Measurements from ENCODE around the gene CTDSP2.

Gene CTDSP2

DNA sequence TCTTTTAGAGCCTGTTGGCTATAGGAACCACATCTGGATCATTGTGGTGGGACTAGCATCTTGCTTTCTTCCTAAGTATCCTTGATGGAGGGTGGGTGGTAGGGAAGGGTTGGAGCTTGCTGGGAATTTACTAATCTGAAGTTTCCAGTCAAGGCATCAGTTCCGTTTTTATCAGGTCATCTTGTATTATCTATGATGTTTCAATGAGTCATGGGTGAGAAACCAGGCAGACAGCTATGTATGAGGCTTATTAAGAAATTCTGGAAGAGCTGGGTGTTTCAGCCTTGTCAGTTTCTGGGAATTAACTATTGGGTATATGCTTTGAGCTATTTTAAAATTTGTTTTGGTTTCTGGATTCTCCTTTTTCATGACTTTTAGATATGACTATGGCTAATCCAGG, 52.6 kb downstream of the CTDSP2 start:
- DNase-seq (ENCODE audit: low read depth) = peak; percentile 89
- TF ChIP-seq, protein P1, sequence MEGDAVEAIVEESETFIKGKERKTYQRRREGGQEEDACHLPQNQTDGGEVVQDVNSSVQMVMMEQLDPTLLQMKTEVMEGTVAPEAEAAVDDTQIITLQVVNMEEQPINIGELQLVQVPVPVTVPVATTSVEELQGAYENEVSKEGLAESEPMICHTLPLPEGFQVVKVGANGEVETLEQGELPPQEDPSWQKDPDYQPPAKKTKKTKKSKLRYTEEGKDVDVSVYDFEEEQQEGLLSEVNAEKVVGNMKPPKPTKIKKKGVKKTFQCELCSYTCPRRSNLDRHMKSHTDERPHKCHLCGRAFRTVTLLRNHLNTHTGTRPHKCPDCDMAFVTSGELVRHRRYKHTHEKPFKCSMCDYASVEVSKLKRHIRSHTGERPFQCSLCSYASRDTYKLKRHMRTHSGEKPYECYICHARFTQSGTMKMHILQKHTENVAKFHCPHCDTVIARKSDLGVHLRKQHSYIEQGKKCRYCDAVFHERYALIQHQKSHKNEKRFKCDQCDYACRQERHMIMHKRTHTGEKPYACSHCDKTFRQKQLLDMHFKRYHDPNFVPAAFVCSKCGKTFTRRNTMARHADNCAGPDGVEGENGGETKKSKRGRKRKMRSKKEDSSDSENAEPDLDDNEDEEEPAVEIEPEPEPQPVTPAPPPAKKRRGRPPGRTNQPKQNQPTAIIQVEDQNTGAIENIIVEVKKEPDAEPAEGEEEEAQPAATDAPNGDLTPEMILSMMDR (conservative IDR thresholded peaks at IDR 0.05; ENCODE audit: control insufficient read depth, insufficient read depth, low read depth, low read length) = no peak
- no peak overlapping the region for H3K4me3 ChIP-seq (ENCODE audit: control insufficient read depth, low read depth, low read length)

DNA sequence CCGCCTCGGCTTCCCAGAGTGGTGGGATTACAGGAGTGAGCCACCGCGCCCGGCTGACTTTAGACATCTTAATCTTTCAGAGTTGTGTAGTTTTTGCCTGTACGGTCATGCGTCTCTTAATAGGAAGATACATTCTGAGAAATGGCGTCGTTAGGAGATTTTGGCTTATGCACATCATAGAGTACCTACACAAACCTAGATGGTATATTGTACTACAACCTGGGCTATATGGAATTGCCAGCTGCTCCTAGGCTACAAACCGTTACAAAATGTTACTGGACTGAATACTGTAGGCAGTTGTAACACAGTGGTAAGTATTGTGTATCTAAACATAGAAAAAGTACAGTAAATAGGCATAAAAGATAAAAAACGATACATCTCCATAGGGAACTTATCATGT, 62.7 kb downstream of the CTDSP2 start:
- no peak overlapping the region for H3K4me3 ChIP-seq (ENCODE audit: control insufficient read depth, low read depth, low read length)
- DNase-seq (ENCODE audit: low read depth) = no peak
- TF ChIP-seq, protein P1 (conservative IDR thresholded peaks at IDR 0.05; ENCODE audit: control insufficient read depth, insufficient read depth, low read depth, low read length) = no peak

DNA sequence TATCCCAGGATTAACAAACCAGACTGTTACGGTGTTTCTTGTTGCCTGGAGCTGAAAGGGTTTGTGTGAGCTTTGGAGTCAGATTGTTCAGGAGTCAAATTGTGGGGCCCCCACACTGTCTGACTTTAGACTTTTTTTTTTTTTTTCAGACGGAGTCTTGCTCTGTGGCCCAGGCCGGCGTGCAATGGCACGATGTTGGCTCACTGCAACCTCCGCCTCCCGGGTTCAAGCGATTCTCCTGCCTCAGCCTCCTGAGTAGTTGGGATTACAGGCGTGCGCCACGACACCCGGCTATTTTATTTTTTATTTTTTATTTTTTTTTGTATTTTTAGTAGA, 63.1 kb downstream of the CTDSP2 start:
- H3K4me3 ChIP-seq (ENCODE audit: control insufficient read depth, low read depth, low read length) = peak overlapping the region; percentile 100
- no peak for DNase-seq (ENCODE audit: low read depth)
- TF ChIP-seq, protein P1 (conservative IDR thresholded peaks at IDR 0.05; ENCODE audit: control insufficient read depth, insufficient read depth, low read depth, low read length) = no peak

DNA sequence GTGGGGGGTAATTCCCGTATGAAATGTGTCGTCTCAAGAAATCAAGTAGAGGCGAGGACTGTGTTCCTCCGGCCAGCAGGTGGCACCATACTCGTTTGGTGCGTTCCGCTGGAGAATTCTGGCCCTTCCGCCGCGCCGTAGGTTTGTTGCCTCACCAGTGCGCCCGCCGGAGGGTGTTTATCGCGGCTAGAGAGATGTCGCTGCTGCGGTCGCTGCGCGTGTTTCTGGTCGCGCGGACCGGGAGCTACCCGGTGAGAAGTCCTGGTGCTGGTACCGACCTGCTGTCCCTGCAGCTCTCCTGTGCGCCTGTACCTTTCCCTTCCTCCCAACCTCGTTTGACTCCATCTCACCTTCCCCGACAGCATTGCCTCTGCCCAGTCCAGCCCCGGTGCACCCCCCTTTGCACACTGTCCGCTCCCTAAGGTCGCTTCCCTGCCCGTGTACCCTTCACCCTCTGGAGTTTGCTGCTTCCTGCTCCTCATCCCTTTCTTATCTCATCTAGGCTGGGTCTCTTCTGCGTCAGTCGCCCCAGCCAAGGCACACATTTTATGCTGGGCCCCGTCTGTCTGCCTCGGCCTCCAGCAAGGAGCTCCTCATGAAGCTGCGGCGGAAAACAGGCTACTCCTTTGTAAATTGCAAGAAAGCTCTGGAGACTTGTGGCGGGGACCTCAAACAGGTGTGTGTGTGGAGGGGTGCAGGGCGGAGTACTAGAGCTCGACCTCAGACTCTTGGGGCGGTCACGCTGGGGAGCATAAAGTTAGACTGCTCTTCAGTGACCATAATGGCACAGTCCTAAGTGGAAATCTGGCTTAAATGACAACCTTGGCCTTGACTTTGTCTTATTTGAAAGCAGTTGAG, 63.7 kb downstream of the CTDSP2 start, which contains the start of gene TSFM:
TSFM (plus strand) TSS at position 180 of the 858 bp plus-strand sequence; CDS start at position 195, 15 bp downstream.
- DNase-seq (ENCODE audit: low read depth) = peak; percentile 93
- peak within 1 kb of the TSS; percentile 100 for H3K4me3 ChIP-seq (ENCODE audit: control insufficient read depth, low read depth, low read length)
- TF ChIP-seq, protein P1 (conservative IDR thresholded peaks at IDR 0.05; ENCODE audit: control insufficient read depth, insufficient read depth, low read depth, low read length) = peak; percentile 82

DNA sequence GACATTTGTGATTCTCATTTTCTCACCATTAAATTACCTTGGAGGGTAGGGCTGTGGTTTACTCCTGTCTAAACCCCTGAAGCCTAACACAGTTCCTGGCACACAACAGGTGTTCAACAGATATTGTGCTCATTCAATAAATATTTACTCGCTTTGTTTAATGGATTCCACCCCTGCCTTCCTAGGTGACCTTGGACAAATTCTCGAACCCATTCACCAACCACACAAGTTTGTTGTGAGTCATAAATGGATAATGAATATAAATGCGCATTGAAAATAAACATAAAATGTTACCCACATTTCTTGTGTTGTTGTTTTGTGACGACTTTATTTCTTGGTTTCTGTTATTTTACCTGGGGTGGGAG, 64.3 kb downstream of the CTDSP2 start:
- TF ChIP-seq, protein P1 (conservative IDR thresholded peaks at IDR 0.05; ENCODE audit: control insufficient read depth, insufficient read depth, low read depth, low read length) = no peak

DNA sequence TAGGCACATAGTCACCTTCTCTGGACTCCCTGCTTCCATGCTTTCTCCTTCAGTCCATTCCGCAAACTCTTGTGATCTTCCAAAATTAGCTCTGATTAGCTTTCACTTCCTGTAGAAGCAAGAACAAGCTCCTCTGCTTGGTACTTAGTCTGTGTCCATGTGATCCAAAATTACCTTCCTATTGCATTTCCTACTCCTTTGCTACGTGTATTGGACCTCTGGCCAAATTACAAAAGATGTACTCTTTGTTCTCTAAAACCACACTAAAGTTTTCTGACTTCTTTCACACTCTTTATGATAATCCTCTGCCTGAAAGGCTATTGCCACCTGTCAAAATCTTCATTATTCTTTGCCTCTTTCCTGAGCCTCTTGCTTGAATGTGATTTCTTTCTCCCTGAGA, 64.7 kb downstream of the CTDSP2 start:
- H3K4me3 ChIP-seq (ENCODE audit: control insufficient read depth, low read depth, low read length) = no peak overlapping the region
- no peak for DNase-seq (ENCODE audit: low read depth)
- TF ChIP-seq, protein P1 (conservative IDR thresholded peaks at IDR 0.05; ENCODE audit: control insufficient read depth, insufficient read depth, low read depth, low read length) = no peak

More for the DNA sequence above, 64.3 kb downstream of the CTDSP2 start:
- peak overlapping the region; percentile 100 for H3K4me3 ChIP-seq (ENCODE audit: control insufficient read depth, low read depth, low read length)
- no peak for DNase-seq (ENCODE audit: low read depth)
